HG02642 (cell line): ENCODE data around the gene ACKR2.

ENCODE experiments used
- ATAC-seq: cut with Tn5 transposase; IDR thresholded peaks from one replicate; pipeline ENCODE4 v1.9.1; 2021; ENCODE audit warnings: mild to moderate bottlenecking; ENCODE audit not compliant: unreplicated experiment, poor library complexity

The ACKR2 gene

DNA sequence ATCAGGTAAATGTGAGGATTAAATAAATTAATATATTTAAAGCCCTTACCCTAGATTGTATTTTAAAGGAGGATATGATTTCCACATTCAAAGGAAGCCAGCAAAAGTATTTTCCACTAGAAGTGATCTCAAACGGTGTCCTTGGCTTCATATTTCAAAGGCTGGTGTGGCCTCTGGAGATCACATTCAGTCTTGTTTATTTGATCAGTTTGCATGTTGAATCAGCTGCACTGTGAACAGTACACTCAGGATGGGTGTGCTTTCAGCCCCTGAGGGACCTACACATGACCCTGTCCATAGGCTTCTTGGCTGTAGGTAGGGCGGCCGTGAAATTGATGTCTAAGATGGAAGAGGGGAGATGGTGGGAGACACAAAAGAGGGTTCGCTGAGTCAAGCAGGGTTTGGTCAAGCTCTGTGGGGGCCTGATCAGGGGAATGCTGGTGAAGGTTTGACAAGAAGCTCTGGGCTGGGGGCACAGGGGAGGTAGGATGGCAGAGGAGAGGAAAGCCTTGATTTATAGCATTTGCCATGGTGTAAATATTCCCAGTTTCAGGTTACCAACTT lies 44.6 kb downstream of the ACKR2 start:
- no peak for ATAC-seq

- ATAC-seq = no peak
Observed at GRCh38 chr3:42855219-42855546, 45.9 kb downstream of the ACKR2 start.

DNA sequence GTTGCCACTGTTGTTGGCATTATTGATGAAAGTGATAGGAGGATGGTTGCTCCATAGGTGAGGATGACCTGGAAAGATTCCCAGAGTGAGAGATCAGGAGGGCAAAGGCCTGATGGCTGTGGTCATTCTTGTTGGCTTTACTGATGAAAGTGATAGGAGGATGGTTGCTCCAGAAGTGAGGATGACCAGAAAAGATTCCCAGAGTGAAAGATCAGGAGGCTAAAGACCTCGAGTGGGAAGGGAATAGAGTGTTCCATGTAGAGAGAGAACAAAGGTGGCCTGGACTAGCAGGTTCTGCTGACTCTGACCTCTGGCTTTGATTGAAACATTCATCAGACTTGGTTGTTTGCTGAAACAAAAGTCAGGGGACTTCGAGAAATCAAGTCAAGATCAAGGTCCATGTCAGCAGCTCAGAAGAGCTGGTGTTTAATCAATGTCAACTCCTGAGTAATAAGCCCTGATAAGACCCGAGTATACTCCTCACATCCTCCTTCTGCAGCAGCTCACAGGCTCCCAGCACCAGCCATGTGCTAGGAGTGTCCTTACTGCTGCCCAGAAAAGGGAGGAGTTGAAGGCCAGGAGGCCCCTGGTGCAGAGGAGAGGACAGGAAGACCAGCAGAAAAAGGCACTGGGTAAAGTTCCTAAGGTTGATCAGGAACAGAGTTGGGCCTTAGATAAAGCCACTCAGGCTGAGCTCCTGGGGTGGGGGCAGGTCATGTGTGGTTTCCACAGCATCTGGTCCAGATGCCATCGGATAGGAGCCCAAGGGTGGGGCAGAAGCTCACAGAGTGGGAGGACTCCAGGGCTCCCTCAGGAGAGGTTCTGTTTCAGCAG lies 46.5 kb downstream of the ACKR2 start:
- ATAC-seq = no peak

GRCh38 chr3:42856544-42856943 lies 47.3 kb downstream of the ACKR2 start:
- no peak for ATAC-seq

DNA sequence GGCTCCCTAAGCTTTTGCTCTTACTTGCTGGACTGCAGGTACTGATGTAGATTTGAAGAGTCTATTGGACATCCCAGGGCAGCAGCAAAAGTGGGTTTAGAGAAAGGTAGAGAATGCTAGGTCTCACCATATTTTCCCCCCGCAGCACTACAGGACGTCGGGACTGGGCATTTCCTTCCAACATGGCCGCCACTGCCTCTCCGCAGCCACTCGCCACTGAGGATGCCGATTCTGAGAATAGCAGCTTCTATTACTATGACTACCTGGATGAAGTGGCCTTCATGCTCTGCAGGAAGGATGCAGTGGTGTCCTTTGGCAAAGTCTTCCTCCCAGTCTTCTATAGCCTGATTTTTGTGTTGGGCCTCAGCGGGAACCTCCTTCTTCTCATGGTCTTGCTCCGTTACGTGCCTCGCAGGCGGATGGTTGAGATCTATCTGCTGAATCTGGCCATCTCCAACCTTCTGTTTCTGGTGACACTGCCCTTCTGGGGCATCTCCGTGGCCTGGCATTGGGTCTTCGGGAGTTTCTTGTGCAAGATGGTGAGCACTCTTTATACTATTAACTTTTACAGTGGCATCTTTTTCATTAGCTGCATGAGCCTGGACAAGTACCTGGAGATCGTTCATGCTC lies 55.2 kb downstream of the ACKR2 start:
- no peak for ATAC-seq

- no peak for ATAC-seq
Observed at GRCh38 chr3:42865256-42865655, 56.0 kb downstream of the ACKR2 start.

GRCh38 chr3:42867138-42867537 lies 57.9 kb downstream of the ACKR2 start:
- no peak for ATAC-seq

- no peak for ATAC-seq
Observed at GRCh38 chr3:42868841-42869240, 59.6 kb downstream of the ACKR2 start.

DNA sequence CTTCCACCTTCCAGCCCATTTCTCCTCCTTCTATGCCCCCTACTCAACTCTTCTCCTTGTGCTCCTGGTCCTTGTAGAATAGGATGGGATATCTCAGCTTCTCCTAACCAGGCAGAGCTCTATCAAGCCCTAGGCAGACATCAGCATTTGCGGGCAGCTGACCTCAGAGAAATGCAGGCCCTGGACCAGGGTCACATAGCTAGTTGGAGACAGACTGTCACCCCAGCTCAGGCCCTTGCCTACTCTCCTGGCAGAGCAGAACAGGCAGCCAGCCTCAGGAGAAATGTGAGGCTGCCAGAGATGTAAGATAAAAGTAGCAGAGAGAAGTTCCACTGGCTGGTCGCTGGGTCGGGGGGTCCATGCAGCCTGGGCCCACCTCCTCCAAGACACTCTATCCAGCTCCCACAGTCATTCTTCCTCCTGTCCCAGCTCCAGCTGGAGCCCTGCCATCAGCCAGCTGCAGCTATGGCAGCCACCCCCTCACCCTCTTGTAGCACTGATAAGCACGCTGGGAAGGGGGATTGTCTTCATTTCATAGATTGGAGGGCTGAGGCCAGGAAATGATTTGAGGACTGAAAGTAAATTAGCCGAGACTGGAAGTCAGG lies 62.4 kb downstream of the ACKR2 start:
- no peak for ATAC-seq

DNA sequence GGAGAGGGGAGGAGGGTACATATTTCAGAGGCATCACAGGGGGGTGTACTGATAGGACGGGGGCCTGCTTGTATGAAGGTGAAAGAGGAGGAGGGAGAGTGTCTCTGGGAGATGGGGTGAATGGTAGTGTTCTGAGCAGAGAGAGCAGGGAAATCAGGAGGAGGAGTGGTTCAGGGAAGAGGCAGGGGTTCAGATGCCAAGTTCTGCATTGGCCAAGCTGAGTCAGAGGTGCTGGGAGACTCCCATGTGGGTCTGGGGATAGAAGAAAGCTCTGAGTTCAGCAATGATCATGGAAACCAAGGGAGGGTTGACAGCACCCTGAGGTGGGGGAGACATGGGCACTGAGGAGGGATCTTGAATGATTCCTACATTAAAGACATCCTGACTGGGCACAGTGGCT lies 63.5 kb downstream of the ACKR2 start:
- no peak for ATAC-seq

DNA sequence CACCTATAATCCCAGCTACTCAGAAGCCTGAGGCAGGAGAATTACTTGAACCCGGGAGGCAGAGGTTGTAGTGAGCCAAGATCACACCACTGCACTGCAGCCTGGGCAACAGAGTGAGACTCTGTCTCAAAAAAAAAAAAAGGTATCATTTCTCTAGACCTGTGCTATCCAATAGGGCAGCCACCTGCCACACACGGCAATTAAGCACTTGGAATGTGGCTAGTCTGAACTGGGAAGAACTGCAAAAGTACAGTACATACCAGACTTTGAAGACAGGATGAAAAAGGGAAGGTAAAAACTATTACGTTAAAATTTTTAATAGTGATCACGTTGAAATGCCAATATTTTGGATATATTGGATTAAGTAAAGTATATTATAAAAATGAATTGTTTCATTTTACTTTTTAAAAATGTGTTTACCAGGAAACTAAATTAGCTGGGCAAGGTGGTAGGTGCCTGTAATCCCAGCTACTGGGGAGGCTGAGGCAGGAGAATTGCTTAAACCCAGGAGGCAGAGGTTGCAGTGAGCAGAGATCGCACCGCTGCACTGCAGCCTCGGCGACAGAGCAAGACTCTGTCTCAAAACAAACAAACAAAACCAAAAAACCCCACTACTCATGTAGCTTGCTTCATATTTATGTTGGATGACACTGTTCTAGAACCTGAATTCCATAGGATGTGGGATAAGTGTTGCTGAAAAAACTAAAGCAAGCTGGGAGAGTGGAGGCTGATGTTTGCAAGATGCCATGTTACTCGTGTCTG lies 64.2 kb downstream of the ACKR2 start:
- ATAC-seq = no peak

DNA sequence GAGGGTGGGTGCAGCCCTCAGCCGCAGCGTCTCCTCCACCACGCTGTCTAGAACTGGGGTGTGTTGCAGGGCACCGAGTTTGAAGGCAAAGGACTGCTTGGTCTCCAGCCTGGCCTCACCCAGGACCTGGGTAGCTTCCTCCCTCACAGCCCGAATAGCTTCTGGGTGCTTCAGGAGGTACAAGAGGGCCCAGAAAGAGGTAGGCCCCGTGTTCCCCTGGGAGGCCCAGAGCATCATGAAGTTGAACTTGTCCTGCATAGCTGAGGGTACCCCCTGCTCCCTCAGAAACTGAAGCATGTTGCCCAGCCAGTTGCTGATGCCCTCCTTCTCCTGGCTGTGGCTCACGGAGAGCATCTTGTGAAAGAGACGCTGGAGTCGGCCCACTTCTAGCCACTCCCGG lies 65.5 kb downstream of the ACKR2 start:
- no peak for ATAC-seq

- ATAC-seq = no peak
Observed at GRCh38 chr3:42875325-42876151, 66.3 kb downstream of the ACKR2 start, which contains the start of gene CYP8B1. Gene CYP8B1, minus strand, starts transcription at chr3:42875879. Its CDS starts 63 bp downstream, at chr3:42875816.

DNA sequence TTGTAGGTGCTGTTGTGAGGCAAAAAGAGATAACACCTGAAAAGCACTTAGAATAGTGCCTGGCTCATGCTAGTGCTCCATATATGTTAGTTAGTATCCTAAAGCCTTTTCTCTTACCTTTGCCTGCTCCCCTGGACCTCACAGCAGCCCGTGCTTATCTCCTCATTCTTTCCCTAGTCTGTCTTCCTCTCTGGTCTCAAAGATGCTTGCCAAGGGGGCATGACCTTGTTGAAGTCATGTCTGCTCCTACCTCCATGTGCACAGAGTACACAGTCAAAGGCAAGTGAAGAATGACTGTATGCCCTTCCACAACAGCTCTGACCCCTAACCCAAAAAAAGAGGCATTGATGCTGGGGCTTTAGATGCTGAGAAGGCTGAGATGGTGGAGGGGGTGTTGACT lies 67.2 kb downstream of the ACKR2 start:
- no peak for ATAC-seq

DNA sequence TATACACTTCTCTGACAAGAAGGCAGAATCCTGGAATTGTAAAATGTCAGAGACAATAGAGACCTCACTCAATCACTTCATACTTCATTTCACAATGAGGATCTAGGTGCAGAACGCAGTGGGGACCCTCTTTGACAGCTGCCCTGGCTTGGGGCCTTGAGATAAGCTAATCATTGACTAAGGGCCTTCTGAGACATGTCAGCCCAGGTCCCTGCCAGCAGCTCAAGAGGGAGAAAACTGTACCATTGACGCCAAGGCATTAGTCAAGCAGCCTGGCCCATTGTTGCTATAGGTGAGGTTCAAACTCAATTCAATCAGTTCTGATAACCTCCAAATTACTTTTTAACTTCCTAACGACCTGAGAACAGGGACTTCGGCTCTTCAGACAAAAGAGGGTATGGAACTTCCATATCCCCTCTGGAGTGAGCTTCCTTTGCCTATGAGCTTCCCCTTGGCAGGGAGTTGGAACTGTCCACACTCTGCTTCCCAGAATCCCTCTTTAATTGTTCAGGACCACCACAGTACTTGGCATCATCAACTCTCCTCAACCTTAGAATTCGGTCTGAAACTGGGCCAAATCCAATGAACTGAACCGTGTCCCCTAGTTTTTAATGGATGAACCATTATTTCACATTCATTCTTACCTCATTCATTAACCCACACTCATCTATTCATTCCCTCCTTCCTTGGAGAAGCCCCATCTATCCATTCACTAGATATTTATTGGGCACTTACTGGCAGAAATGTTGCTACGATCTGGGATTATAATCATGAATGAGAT lies 67.9 kb downstream of the ACKR2 start:
- no peak for ATAC-seq

GRCh38 chr3:42877881-42878280 lies 68.6 kb downstream of the ACKR2 start:
- no peak for ATAC-seq

DNA sequence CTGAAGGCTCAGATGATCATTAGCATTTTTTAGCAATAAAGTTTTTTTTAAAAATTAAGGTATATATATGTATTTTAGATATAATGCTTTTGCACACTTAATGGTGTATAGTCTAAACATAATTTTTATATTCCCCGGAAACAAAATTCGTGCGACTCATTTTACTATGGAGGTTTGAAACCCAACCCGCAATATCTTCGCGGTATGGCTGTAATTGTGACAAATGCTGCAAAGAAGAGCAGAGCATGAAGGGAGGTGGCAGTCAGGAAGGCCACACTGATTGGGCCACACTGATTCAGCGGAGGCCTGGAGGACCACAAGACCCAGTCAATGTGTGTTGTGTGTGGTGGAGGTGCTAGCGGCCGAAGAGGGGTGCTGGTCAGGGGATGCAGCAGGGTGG lies 70.9 kb downstream of the ACKR2 start:
- ATAC-seq = no peak

DNA sequence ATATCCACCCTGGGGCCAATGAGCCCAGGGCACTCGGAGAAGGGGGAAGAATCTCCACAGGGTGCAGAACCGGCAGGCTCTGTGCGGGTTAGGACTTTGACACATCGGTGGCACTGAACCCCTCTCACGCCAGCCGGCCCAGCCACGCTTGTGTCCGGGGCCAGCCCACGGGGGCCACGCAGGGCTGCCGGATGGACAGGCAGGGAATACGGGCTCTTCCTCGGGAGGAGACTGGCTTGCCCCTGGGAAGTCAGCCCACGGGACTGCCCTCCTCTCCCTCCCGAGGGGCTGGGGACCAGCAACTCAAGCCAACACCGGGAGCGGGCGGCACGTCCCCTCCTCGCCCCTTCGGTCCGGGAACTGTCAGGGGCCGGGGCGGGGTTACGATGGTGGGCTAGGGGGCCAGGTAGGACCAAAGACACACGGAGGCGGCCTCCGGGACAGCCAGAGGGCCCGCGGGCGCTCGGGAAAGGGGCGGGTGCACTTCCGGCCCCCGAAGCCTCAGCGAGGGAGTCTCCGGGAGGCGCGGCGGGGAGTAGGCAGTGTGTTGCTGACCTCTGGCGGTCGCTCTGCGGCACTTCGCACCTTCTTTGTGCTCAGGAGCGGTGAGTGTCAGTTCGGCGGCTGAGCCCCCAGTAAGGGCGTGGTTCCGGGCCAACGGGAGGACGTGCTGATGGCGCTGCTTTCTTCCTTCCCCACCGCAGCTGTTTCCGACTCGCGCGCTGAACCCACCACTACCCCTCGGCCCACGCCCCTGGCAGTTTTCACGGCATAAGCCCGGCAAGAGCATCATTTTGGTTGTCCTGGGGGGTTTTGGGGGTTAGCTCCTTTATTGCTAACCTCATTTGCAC lies 71.6 kb downstream of the ACKR2 start:
- peak; percentile 98 for ATAC-seq
